ENCODE data around the gene MGAT5. TPM values are rescaled to one million over a fixed set of nuclear protein-coding genes. Genes with fewer than 3 reads are reported as not detected.

The MGAT5 gene
- total RNA-seq, 1 donor from 2014 or later, result 14.1 TPM

- DNase-seq (ENCODE audit: low spot score), result no peak
- intact Hi-C loops (cut with micrococcal nuclease), result no loop called here
- Mint-ChIP-seq H3K4me1 (ENCODE audit: low read depth) (no peaks in the 10 kb centered on the region), H3K4me3 (ENCODE audit: low read depth) (no peak overlapping the region), H3K27ac (no peak overlapping the region), H3K36me3 (ENCODE audit: low read depth) (no peaks in the 10 kb centered on the region), H3K9me3 (no peaks in the 10 kb centered on the region), H3K27me3 (ENCODE audit: low read depth) (no peaks in the 10 kb centered on the region)
These were observed 91.3 kb downstream of the MGAT5 start for GRCh38 chr2:134344954-134345697.

- Mint-ChIP-seq H3K9me3 (no peaks in the 10 kb centered on the region), H3K27ac (no peak overlapping the region), H3K36me3 (ENCODE audit: low read depth) (peaks cover 4% of the 10 kb centered on the region), H3K27me3 (ENCODE audit: low read depth) (no peaks in the 10 kb centered on the region), H3K4me3 (ENCODE audit: low read depth) (no peak overlapping the region), H3K4me1 (ENCODE audit: low read depth) (no peaks in the 10 kb centered on the region)
- intact Hi-C loops (cut with micrococcal nuclease), result no loop called here
- DNase-seq (ENCODE audit: low spot score), result no peak
These were observed 92.3 kb downstream of the MGAT5 start for GRCh38 chr2:134346141-134346540.

- H3K4me1 Mint-ChIP-seq (ENCODE audit: low read depth), result no peaks in the 10 kb centered on the region
- no peak overlapping the region for H3K27ac Mint-ChIP-seq
- peaks cover 6% of the 10 kb centered on the region for H3K36me3 Mint-ChIP-seq (ENCODE audit: low read depth)
- intact Hi-C loops (cut with micrococcal nuclease), result no loop called here
- H3K4me3 Mint-ChIP-seq (ENCODE audit: low read depth), result no peak overlapping the region
- DNase-seq (ENCODE audit: low spot score), result no peak
- no peaks in the 10 kb centered on the region for H3K27me3 Mint-ChIP-seq (ENCODE audit: low read depth)
- H3K9me3 Mint-ChIP-seq, result no peaks in the 10 kb centered on the region
These were observed 93.9 kb downstream of the MGAT5 start for GRCh38 chr2:134347756-134348155.

GRCh38 chr2:134348239-134348638, 94.4 kb downstream of the MGAT5 start:
- Mint-ChIP-seq H3K4me1 (ENCODE audit: low read depth) (no peaks in the 10 kb centered on the region), H3K36me3 (ENCODE audit: low read depth) (peaks cover 6% of the 10 kb centered on the region), H3K4me3 (ENCODE audit: low read depth) (no peak overlapping the region), H3K27ac (no peak overlapping the region), H3K27me3 (ENCODE audit: low read depth) (no peaks in the 10 kb centered on the region), H3K9me3 (no peaks in the 10 kb centered on the region)
- intact Hi-C loops (cut with micrococcal nuclease), result no loop called here
- DNase-seq (ENCODE audit: low spot score), result no peak

GRCh38 chr2:134348760-134349159, 94.9 kb downstream of the MGAT5 start:
- H3K4me1 Mint-ChIP-seq (ENCODE audit: low read depth), result no peaks in the 10 kb centered on the region
- no peak overlapping the region for H3K27ac Mint-ChIP-seq
- H3K4me3 Mint-ChIP-seq (ENCODE audit: low read depth), result no peak overlapping the region
- H3K36me3 Mint-ChIP-seq (ENCODE audit: low read depth), result peaks cover 6% of the 10 kb centered on the region
- no peaks in the 10 kb centered on the region for H3K9me3 Mint-ChIP-seq
- no peak for DNase-seq (ENCODE audit: low spot score)
- intact Hi-C loops (cut with micrococcal nuclease), result no loop called here
- no peaks in the 10 kb centered on the region for H3K27me3 Mint-ChIP-seq (ENCODE audit: low read depth)

- no peak overlapping the region for H3K27ac Mint-ChIP-seq
- H3K4me3 Mint-ChIP-seq (ENCODE audit: low read depth), result no peak overlapping the region
- H3K27me3 Mint-ChIP-seq (ENCODE audit: low read depth), result no peaks in the 10 kb centered on the region
- H3K9me3 Mint-ChIP-seq, result no peaks in the 10 kb centered on the region
- intact Hi-C loops (cut with micrococcal nuclease), result no loop called here
- no peaks in the 10 kb centered on the region for H3K4me1 Mint-ChIP-seq (ENCODE audit: low read depth)
- peaks cover 6% of the 10 kb centered on the region for H3K36me3 Mint-ChIP-seq (ENCODE audit: low read depth)
- no peak for DNase-seq (ENCODE audit: low spot score)
These were observed 97.1 kb downstream of the MGAT5 start for GRCh38 chr2:134351016-134351415.

GRCh38 chr2:134351899-134352298, 98.0 kb downstream of the MGAT5 start:
- Mint-ChIP-seq H3K4me1 (ENCODE audit: low read depth) (no peaks in the 10 kb centered on the region), H3K9me3 (no peaks in the 10 kb centered on the region), H3K36me3 (ENCODE audit: low read depth) (peaks cover 6% of the 10 kb centered on the region), H3K4me3 (ENCODE audit: low read depth) (no peak overlapping the region), H3K27me3 (ENCODE audit: low read depth) (no peaks in the 10 kb centered on the region), H3K27ac (no peak overlapping the region)
- no peak for DNase-seq (ENCODE audit: low spot score)
- intact Hi-C loops (cut with micrococcal nuclease), result no loop called here

GRCh38 chr2:134352844-134353243, 99.0 kb downstream of the MGAT5 start:
- H3K4me1 Mint-ChIP-seq (ENCODE audit: low read depth), result no peaks in the 10 kb centered on the region

GRCh38 chr2:134354611-134355010, 100.7 kb downstream of the MGAT5 start:
- H3K4me1 Mint-ChIP-seq (ENCODE audit: low read depth), result no peaks in the 10 kb centered on the region
- H3K4me3 Mint-ChIP-seq (ENCODE audit: low read depth), result no peak overlapping the region
- intact Hi-C loops (cut with micrococcal nuclease), result no loop called here
- H3K9me3 Mint-ChIP-seq, result no peaks in the 10 kb centered on the region
- no peak overlapping the region for H3K27ac Mint-ChIP-seq
- DNase-seq (ENCODE audit: low spot score), result no peak
- H3K36me3 Mint-ChIP-seq (ENCODE audit: low read depth), result peaks cover 6% of the 10 kb centered on the region
- no peaks in the 10 kb centered on the region for H3K27me3 Mint-ChIP-seq (ENCODE audit: low read depth)

More at GRCh38 chr2:134352844-134353243, 99.0 kb downstream of the MGAT5 start:
- no peak overlapping the region for H3K4me3 Mint-ChIP-seq (ENCODE audit: low read depth)
- intact Hi-C loops (cut with micrococcal nuclease), result no loop called here
- no peaks in the 10 kb centered on the region for H3K9me3 Mint-ChIP-seq
- H3K27ac Mint-ChIP-seq, result no peak overlapping the region
- DNase-seq (ENCODE audit: low spot score), result no peak
- no peaks in the 10 kb centered on the region for H3K27me3 Mint-ChIP-seq (ENCODE audit: low read depth)
- peaks cover 6% of the 10 kb centered on the region for H3K36me3 Mint-ChIP-seq (ENCODE audit: low read depth)

GRCh38 chr2:134357814-134358213, 103.9 kb downstream of the MGAT5 start:
- H3K27me3 Mint-ChIP-seq (ENCODE audit: low read depth), result no peaks in the 10 kb centered on the region
- DNase-seq (ENCODE audit: low spot score), result no peak
- H3K36me3 Mint-ChIP-seq (ENCODE audit: low read depth), result no peaks in the 10 kb centered on the region
- intact Hi-C loops (cut with micrococcal nuclease), result no loop called here
- no peak overlapping the region for H3K4me3 Mint-ChIP-seq (ENCODE audit: low read depth)
- H3K4me1 Mint-ChIP-seq (ENCODE audit: low read depth), result no peaks in the 10 kb centered on the region
- H3K9me3 Mint-ChIP-seq, result no peaks in the 10 kb centered on the region
- no peak overlapping the region for H3K27ac Mint-ChIP-seq

- H3K36me3 Mint-ChIP-seq (ENCODE audit: low read depth), result no peaks in the 10 kb centered on the region
- no peaks in the 10 kb centered on the region for H3K27me3 Mint-ChIP-seq (ENCODE audit: low read depth)
- intact Hi-C loops (cut with micrococcal nuclease), result no loop called here
- no peak for DNase-seq (ENCODE audit: low spot score)
- no peaks in the 10 kb centered on the region for H3K9me3 Mint-ChIP-seq
- no peak overlapping the region for H3K4me3 Mint-ChIP-seq (ENCODE audit: low read depth)
- H3K4me1 Mint-ChIP-seq (ENCODE audit: low read depth), result no peaks in the 10 kb centered on the region
- H3K27ac Mint-ChIP-seq, result no peak overlapping the region
These were observed 105.7 kb downstream of the MGAT5 start for GRCh38 chr2:134359367-134360081.

GRCh38 chr2:134360745-134361487, 107.0 kb downstream of the MGAT5 start:
- no peak for DNase-seq (ENCODE audit: low spot score)
- intact Hi-C loops (cut with micrococcal nuclease), result no loop called here
- Mint-ChIP-seq H3K27me3 (ENCODE audit: low read depth) (no peaks in the 10 kb centered on the region), H3K27ac (no peak overlapping the region), H3K36me3 (ENCODE audit: low read depth) (no peaks in the 10 kb centered on the region), H3K9me3 (no peaks in the 10 kb centered on the region), H3K4me1 (ENCODE audit: low read depth) (no peaks in the 10 kb centered on the region), H3K4me3 (ENCODE audit: low read depth) (no peak overlapping the region)

GRCh38 chr2:134361648-134362047, 107.8 kb downstream of the MGAT5 start:
- H3K27me3 Mint-ChIP-seq (ENCODE audit: low read depth), result no peaks in the 10 kb centered on the region
- no peaks in the 10 kb centered on the region for H3K36me3 Mint-ChIP-seq (ENCODE audit: low read depth)

More at GRCh38 chr2:134361648-134362047, 107.8 kb downstream of the MGAT5 start:
- no peaks in the 10 kb centered on the region for H3K4me1 Mint-ChIP-seq (ENCODE audit: low read depth)
- no peaks in the 10 kb centered on the region for H3K9me3 Mint-ChIP-seq
- intact Hi-C loops (cut with micrococcal nuclease), result no loop called here
- DNase-seq (ENCODE audit: low spot score), result no peak
- no peak overlapping the region for H3K4me3 Mint-ChIP-seq (ENCODE audit: low read depth)
- no peak overlapping the region for H3K27ac Mint-ChIP-seq

Measured in activated T-helper 2 cell treated with anti-CD3 and anti-CD28 coated beads, Interferon-gamma antibody, Interleukin-2, Interleukin-4, amounts not matched to agents 10 μg/mL and 5 μg/mL and 100 μg/mL, durations not matched to agents 14 hours and 24 hours and 36 hours (primary cell).